PC-9 (cell line): ENCODE results near the gene URM1.

ENCODE experiments used
- CTCF ChIP-seq: fragments of 200-600 bp; sonication (generic); conservative IDR thresholded peaks from 2 replicates; pipeline ENCODE4 v1.6.1; 2017; ENCODE audit warnings: mixed run types, antibody characterized with exemption, mild to moderate bottlenecking, moderate library complexity
- EZH2 ChIP-seq: fragments of 200-600 bp; sonication (generic); IDR thresholded peaks from 2 replicates; pipeline ENCODE4 v1.8.0; 2017; ENCODE audit warnings: antibody characterized with exemption, low read depth

DNA sequence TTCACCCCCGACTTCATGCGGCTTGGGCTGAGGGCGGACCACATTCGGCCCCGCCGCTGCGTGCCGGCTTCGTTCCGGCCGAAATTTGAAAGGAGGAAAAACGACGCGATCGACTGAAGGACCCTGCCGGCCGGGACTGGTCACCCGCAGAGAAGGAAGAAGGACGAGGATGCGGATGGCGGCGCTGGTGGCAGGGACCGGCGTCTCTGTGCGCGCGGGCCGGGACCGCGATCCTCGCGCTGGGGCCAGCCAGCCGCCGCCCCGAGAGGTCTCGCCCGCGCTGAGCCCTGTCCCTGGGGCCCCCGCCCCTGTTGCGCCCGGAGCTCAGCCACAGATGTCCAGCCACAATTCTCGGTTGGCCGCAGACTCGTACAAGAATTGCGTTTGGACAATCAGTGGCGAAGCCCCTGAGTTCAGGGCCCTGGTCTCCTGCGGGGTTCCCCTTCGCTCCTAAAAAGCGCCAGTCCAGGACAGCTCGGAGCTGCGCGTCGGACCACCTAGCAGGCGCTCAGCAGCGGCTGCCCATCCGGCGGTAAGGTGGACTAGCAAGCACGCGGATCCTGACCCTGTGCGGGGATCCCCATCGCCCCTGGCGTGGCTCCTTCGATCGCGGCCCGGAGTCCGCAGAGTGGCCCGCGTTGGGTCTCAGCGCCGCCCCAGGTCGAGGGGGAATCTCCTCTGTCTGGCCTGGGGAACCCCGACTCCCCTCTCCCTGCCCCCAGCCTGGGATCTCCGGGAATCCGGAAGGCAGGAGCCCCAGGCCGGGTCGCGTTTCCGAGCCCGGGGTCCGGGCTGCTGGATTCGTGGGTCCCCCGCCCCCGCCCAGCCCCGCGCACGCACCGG, 21.3 kb downstream of the URM1 start:
- no peak for TF ChIP-seq CTCF
- TF ChIP-seq EZH2 = no peak
